Activated CD4-positive, alpha-beta memory T cell treated with anti-CD3 and anti-CD28 coated beads, Interleukin-2, amount 10 ng/mL, durations not matched to agents 7 days and 5 days (primary cell): ENCODE data around the gene ZNF776. TPM values are rescaled to one million over a fixed set of nuclear protein-coding genes. Genes with fewer than 3 reads are reported as not detected.
A peak's percentile ranks its signal among the peaks of the same experiment; 100 is the strongest.
"Not testable (repeated sequence)": the region's sequence is repeated elsewhere in the genome, so short reads cannot be mapped to it uniquely, and the experiment has no call there.

Experiments
- CTCF ChIA-PET: fragments of 350-600 bp; sonication (Branson Sonifier 250); formaldehyde crosslinking; loops from one replicate; lab custom pipeline; 2021; ENCODE audit warnings: antibody characterized with exemption, inconsistent platforms; lab: Charles Lee
- POLR2A ChIA-PET: fragments of 350-600 bp; sonication (Branson Sonifier 250); formaldehyde crosslinking; loops from one replicate; lab custom pipeline; 2021; ENCODE audit warnings: antibody characterized with exemption; lab: Charles Lee
- DNase-seq: peaks from one replicate; pipeline ENCODE4 v3.0.0-alpha.2; 2020
- H3K27ac Mint-ChIP-seq: one replicate; pipeline ENCODE4 v1.8.0; 2021; ENCODE audit warnings: mild to moderate bottlenecking, mixed read lengths
- H3K27me3 Mint-ChIP-seq: one replicate; pipeline ENCODE4 v1.8.0; 2021; ENCODE audit warnings: mixed read lengths
- H3K36me3 Mint-ChIP-seq: one replicate; pipeline ENCODE4 v1.8.0; 2021; ENCODE audit warnings: low read depth, mixed read lengths
- H3K4me1 Mint-ChIP-seq: one replicate; pipeline ENCODE4 v1.8.0; 2021; ENCODE audit warnings: mixed read lengths
- H3K4me3 Mint-ChIP-seq: one replicate; pipeline ENCODE4 v1.8.0; 2021; ENCODE audit warnings: mild to moderate bottlenecking, mixed read lengths
- H3K9me3 Mint-ChIP-seq: one replicate; pipeline ENCODE4 v1.8.0; 2021; ENCODE audit warnings: mixed read lengths
- total RNA-seq, 2 experiments: library from RNA; stranded (reverse); gene quantifications; one replicate each; pipeline ENCODE4 v1.2.3, GENCODE V29; 2021

ZNF776 gene
- 10 to 100 TPM; 14.9 to 15.1 TPM for total RNA-seq

- Mint-ChIP-seq H3K36me3 (peaks cover 50% of the 10 kb centered on the region), H3K4me3 (peak within 1 kb of the TSS; percentile 91), H3K27me3 (no peaks in the 10 kb centered on the region), H3K9me3 (peaks cover 41% of the 10 kb centered on the region), H3K4me1 (peaks cover 23% of the 10 kb centered on the region), H3K27ac (peak within 1 kb of the TSS; percentile 84)
- DNase-seq = peak; percentile 87
- ChIA-PET CTCF (interaction anchor here (0.7 to 1.1 kb wide), 3 partner anchors 8 to 23 kb away, joined by 3 read pairs; partner anchors contain the start of gene ZNF586), POLR2A (interaction anchor here (0.6 to 3.0 kb wide), 10 partner anchors 20 to 261 kb away, joined by 3 to 15 read pairs (median 6); partner anchors contain the start of genes ZNF417, ZNF551, ZNF552 and ZNF586)
Measured at GRCh38 chr19:57746580-57747471, at the start of gene ZNF776. ZNF776 (plus strand) TSS chr19:57746815; CDS start chr19:57747059, 244 bp downstream.

- Mint-ChIP-seq H3K9me3 (peaks cover 66% of the 10 kb centered on the region), H3K27me3 (no peaks in the 10 kb centered on the region), H3K27ac (no peak overlapping the region), H3K4me3 (no peak overlapping the region), H3K36me3 (peaks cover 36% of the 10 kb centered on the region), H3K4me1 (no peaks in the 10 kb centered on the region)
- CTCF ChIA-PET = no interaction called here
- DNase-seq = no peak
- POLR2A ChIA-PET = no interaction called here
Measured at GRCh38 chr19:57701625-57702024, 45.0 kb upstream of the ZNF776 start.

GRCh38 chr19:57706346-57706745 lies 40.3 kb upstream of the ZNF776 start:
- POLR2A ChIA-PET = no interaction called here

GRCh38 chr19:57708641-57709361 lies 37.8 kb upstream of the ZNF776 start, which contains the start of gene ZNF154:
ZNF154 (minus strand) TSS chr19:57709204; CDS start chr19:57708971, 233 bp downstream.
- peaks cover 8% of the 10 kb centered on the region for H3K4me1 Mint-ChIP-seq
- H3K4me3 Mint-ChIP-seq = peak within 1 kb of the TSS; percentile 53
- CTCF ChIA-PET = no interaction called here
- H3K9me3 Mint-ChIP-seq = peaks cover 52% of the 10 kb centered on the region
- peaks cover 5% of the 10 kb centered on the region for H3K27me3 Mint-ChIP-seq
- POLR2A ChIA-PET = interaction anchor here (0.6 kb wide), 1 partner anchor 27 kb away, joined by 3 read pairs; the partner anchor contains the start of gene ZNF551
- H3K27ac Mint-ChIP-seq = peak within 1 kb of the TSS; percentile 18
- peaks cover 35% of the 10 kb centered on the region for H3K36me3 Mint-ChIP-seq
- DNase-seq = peak; percentile 23

More at GRCh38 chr19:57706346-57706745, 40.3 kb upstream of the ZNF776 start:
- H3K27ac Mint-ChIP-seq = no peak overlapping the region
- H3K9me3 Mint-ChIP-seq = peaks cover 61% of the 10 kb centered on the region
- no peak for DNase-seq
- H3K27me3 Mint-ChIP-seq = peaks cover 5% of the 10 kb centered on the region
- peaks cover 8% of the 10 kb centered on the region for H3K4me1 Mint-ChIP-seq
- no peak overlapping the region for H3K4me3 Mint-ChIP-seq
- peaks cover 48% of the 10 kb centered on the region for H3K36me3 Mint-ChIP-seq
- CTCF ChIA-PET = no interaction called here

- no peak for DNase-seq
- H3K27ac Mint-ChIP-seq = no peak overlapping the region
- H3K4me1 Mint-ChIP-seq = peaks cover 8% of the 10 kb centered on the region
- H3K27me3 Mint-ChIP-seq = peaks cover 5% of the 10 kb centered on the region
- peaks cover 51% of the 10 kb centered on the region for H3K9me3 Mint-ChIP-seq
- no peak overlapping the region for H3K4me3 Mint-ChIP-seq
- H3K36me3 Mint-ChIP-seq = peaks cover 37% of the 10 kb centered on the region
- CTCF ChIA-PET = no interaction called here
- POLR2A ChIA-PET = no interaction called here
Measured at GRCh38 chr19:57709616-57710015, 37.0 kb upstream of the ZNF776 start.

GRCh38 chr19:57712222-57712621 lies 34.4 kb upstream of the ZNF776 start:
- CTCF ChIA-PET = no interaction called here
- Mint-ChIP-seq H3K36me3 (peaks cover 40% of the 10 kb centered on the region), H3K27me3 (peaks cover 5% of the 10 kb centered on the region)

GRCh38 chr19:57719424-57719823 lies 27.2 kb upstream of the ZNF776 start:
- Mint-ChIP-seq H3K27me3 (no peaks in the 10 kb centered on the region), H3K36me3 (peaks cover 71% of the 10 kb centered on the region), H3K27ac (no peak overlapping the region), H3K4me3 (no peak overlapping the region), H3K9me3 (peaks cover 73% of the 10 kb centered on the region), H3K4me1 (no peaks in the 10 kb centered on the region)
- CTCF ChIA-PET = no interaction called here
- no peak for DNase-seq
- POLR2A ChIA-PET = no interaction called here

More at GRCh38 chr19:57712222-57712621, 34.4 kb upstream of the ZNF776 start:
- H3K4me1 Mint-ChIP-seq = peaks cover 8% of the 10 kb centered on the region
- H3K9me3 Mint-ChIP-seq = peaks cover 50% of the 10 kb centered on the region
- POLR2A ChIA-PET = no interaction called here
- no peak for DNase-seq
- no peak overlapping the region for H3K27ac Mint-ChIP-seq
- no peak overlapping the region for H3K4me3 Mint-ChIP-seq

- ChIA-PET CTCF (no interaction called here), POLR2A (no interaction called here)
- Mint-ChIP-seq H3K4me1 (peaks cover 4% of the 10 kb centered on the region), H3K4me3 (no peak overlapping the region), H3K36me3 (peaks cover 71% of the 10 kb centered on the region), H3K9me3 (peaks cover 72% of the 10 kb centered on the region), H3K27ac (no peak overlapping the region), H3K27me3 (no peaks in the 10 kb centered on the region)
- no peak for DNase-seq
Measured at GRCh38 chr19:57719901-57720519, 26.6 kb upstream of the ZNF776 start.

GRCh38 chr19:57720878-57721277 lies 25.7 kb upstream of the ZNF776 start:
- ChIA-PET CTCF (no interaction called here), POLR2A (no interaction called here)
- Mint-ChIP-seq H3K4me3 (no peak overlapping the region), H3K27me3 (no peaks in the 10 kb centered on the region), H3K27ac (no peak overlapping the region), H3K9me3 (peaks cover 68% of the 10 kb centered on the region), H3K36me3 (peaks cover 73% of the 10 kb centered on the region), H3K4me1 (peaks cover 5% of the 10 kb centered on the region)
- no peak for DNase-seq

- H3K27me3 Mint-ChIP-seq, H3K27ac Mint-ChIP-seq, H3K36me3 Mint-ChIP-seq, H3K9me3 Mint-ChIP-seq, POLR2A ChIA-PET, H3K4me3 Mint-ChIP-seq, H3K4me1 Mint-ChIP-seq: not testable (repeated sequence)
- CTCF ChIA-PET = interaction anchor here (1.1 to 1.2 kb wide), 2 partner anchors 9 to 329 kb away, joined by 3 read pairs; no protein-coding TSS in a partner anchor
- peak; percentile 31 for DNase-seq
Measured at GRCh38 chr19:57738320-57738719, 8.3 kb upstream of the ZNF776 start.

GRCh38 chr19:57738770-57739169 lies 7.8 kb upstream of the ZNF776 start:
- CTCF ChIA-PET = interaction anchor here (1.1 to 1.2 kb wide), 2 partner anchors 9 to 329 kb away, joined by 3 read pairs; no protein-coding TSS in a partner anchor
- H3K4me1 Mint-ChIP-seq, POLR2A ChIA-PET, DNase-seq, H3K36me3 Mint-ChIP-seq, H3K9me3 Mint-ChIP-seq, H3K27ac Mint-ChIP-seq, H3K27me3 Mint-ChIP-seq, H3K4me3 Mint-ChIP-seq: not testable (repeated sequence)

- Mint-ChIP-seq H3K9me3 (peaks cover 47% of the 10 kb centered on the region), H3K36me3 (peaks cover 57% of the 10 kb centered on the region), H3K4me1 (peaks cover 25% of the 10 kb centered on the region), H3K27ac (peak overlapping the region; percentile 84), H3K27me3 (no peaks in the 10 kb centered on the region), H3K4me3 (peak overlapping the region; percentile 91)
- POLR2A ChIA-PET = interaction anchor here (0.6 to 3.0 kb wide), 10 partner anchors 20 to 261 kb away, joined by 3 to 15 read pairs (median 6); partner anchors contain the start of genes ZNF417, ZNF551, ZNF552 and ZNF586
- CTCF ChIA-PET = interaction anchor here (0.7 to 1.0 kb wide), 2 partner anchors 9 to 22 kb away, joined by 3 read pairs; partner anchors contain the start of gene ZNF586
- no peak for DNase-seq
Measured at GRCh38 chr19:57747472-57747807, 825 bp downstream of the ZNF776 start.
